HG03520 (cell line): ENCODE measurements around the gene METTL9.
"Not testable (repeated sequence)": the region's sequence is repeated elsewhere in the genome, so short reads cannot be mapped to it uniquely, and the experiment has no call there.

Experiments
- ATAC-seq: cut with Tn5 transposase; IDR thresholded peaks from one replicate; pipeline ENCODE4 v1.9.1; 2021; ENCODE audit warnings: mild to moderate bottlenecking, moderate library complexity; ENCODE audit not compliant: unreplicated experiment

The METTL9 gene

DNA sequence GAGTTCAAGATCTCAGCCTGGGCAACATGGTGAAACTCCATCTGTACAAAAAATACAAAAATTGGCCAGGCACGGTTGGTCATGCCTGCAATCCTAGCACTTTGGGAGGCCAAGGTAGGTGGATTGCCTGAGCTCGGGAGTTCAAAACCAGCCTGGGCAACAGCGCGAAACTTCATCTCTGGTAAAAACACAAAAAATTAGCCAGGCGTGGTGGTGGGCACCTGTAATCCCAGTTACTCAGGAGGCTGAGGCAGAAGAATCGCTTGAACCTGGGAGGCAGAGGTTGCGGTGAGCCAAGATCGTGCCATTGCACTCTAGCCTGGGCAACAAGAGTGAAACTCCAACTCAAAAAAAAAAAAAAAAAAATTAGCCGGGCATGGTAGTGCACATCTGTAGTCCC, 25.9 kb upstream of the METTL9 start:
- ATAC-seq = not testable (repeated sequence)

DNA sequence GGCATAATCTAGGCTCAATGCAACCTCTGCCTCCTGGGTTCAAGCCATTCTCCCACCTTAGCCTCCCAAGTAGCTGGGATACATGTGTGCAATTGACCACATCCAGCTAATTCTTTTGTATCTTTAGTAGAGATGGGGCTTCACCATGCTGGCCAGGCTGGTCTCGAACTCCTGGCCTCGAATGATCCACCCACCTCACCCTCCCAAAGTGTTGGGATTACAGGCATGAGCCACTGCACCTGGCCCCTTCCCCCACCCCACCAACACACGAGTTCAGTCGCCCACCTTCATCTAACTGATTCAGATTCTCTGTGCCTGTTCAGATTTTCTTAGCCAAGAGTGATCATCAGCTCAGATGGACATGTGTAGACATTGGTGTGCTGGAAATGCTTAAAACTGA, 25.0 kb upstream of the METTL9 start:
- ATAC-seq = no peak

DNA sequence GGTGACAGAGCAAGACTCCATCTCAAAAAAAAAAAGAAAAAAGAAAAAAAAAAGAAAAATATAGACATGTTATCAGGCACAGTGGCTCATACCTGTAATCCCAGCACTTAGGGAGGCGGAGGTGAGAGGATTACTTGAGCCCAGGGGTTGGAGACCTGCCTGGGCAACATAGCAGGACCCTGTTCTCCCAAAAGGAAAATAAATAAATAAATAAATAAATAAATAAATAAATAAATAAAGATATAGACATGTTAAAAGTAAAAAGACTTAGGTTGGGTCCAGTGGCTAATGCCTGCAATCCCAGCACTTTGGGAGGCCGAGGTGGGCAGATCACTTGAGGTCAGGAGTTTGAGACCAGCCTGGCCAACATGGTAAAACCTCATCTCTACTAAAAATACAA, 23.1 kb upstream of the METTL9 start:
- ATAC-seq = not testable (repeated sequence)

DNA sequence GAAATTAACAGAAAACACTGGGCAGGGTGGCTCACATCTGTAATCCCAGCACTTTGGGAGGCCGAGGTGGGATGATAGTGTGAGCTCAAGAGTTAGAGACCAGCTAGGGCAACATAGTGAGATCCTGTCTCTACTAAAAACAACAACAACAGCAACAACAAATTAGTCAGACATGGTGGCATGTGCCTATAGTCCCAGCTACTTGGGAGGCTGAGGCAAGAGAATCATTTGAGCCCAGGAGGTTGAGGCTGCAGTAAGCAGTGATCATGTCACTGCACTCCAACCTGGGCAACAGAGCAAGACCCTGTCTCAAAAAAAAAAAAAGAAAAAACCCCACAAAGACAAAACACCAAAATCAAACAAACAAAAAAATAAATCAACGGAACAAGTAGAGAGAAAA, 21.9 kb upstream of the METTL9 start:
- not testable (repeated sequence) for ATAC-seq

DNA sequence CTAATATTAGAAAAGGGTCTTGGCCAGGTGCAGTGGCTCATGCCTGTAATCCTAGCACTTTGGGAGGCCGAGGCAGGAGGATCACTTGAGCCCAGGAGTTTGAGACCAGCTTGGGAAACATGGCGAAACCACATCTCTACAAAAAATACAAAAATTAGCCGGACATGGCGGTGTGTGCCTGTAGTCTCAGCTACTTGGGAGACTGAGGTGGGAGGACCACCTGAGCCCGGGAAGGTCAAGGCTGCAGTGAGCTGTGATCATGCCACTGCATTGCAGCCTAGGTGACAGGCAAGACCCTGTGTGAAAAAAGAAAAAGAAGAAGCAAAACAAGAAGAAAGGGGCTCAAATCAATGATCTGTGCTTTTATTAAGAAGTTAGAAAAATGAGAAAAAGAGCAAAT, 21.1 kb upstream of the METTL9 start:
- ATAC-seq = not testable (repeated sequence)

DNA sequence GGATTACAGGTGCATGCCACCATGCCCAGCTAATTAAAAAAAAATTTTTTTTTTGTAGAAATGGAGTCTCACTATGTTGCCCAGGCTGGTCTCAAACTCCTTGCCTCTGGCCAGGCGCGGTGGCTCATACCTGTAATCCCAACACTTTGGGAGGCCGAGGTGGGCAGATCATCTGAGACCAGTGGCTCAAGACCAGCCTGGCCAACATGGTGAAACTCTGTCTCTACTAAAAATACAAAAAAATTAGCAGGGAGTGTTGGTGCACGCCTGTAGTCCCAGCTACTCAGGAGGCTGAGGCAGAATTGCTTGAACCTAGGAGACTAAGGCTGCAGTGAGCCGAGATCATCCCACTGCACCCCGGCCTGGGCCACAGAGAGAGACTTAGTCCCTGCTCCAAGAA, 19.2 kb upstream of the METTL9 start:
- ATAC-seq = not testable (repeated sequence)

DNA sequence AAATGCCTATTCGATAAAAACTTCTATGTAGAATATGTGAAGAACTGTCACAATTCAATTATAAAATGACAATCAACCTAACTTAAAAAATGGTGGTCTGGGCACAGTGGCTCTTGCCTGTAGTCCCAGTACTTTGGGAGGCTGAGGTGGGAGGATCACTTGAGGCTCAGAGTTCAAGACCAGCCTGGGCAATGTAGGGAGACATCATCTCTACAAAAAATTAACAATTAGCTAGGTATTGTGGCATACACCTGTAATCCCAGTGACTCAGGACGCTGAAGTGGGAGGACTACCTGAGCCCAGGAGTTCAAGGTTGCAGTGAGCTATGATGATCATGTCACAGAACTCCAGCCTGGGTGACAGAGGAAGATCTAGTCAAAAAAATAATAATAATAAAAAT, 18.6 kb upstream of the METTL9 start:
- ATAC-seq = no peak

DNA sequence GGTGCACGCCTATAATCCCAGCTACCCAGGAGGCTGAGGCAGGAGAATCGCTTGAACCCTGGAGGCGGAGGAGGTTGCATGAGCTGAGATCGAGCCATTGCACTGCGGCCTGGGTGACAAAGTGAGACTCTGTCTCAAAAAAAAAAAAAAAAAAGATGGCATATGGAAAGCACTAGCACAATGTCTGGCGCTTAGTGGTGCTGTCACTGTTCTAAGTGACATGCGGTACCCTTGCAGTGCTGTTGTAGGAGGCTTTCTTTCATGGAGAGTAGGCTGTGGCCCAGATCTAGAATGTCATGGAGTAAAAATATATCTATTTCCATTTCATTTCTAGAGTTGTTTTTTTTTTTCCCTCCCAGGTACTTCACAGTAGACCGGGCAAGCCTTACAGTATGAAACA, 14.6 kb upstream of the METTL9 start:
- no peak for ATAC-seq

DNA sequence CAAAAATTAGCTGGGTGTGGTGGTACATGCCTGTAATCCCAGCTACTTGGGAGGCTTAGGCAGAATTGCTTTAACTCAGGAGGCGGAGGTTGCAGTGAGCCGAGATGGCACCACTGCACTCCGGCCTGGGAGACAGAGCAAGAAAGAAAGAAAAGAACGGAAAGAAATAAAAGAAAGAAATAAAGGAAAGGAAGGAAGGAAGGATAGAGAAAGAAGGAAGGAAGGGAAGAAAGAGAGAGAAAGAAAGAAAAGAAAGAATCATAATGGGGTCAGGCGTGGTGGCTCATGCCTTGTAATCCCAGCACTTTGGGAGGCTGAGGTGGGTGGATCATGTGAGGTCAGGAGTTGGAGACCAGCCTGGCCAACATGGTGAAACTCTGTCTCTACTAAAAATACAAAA, 10.8 kb upstream of the METTL9 start:
- ATAC-seq = not testable (repeated sequence)

DNA sequence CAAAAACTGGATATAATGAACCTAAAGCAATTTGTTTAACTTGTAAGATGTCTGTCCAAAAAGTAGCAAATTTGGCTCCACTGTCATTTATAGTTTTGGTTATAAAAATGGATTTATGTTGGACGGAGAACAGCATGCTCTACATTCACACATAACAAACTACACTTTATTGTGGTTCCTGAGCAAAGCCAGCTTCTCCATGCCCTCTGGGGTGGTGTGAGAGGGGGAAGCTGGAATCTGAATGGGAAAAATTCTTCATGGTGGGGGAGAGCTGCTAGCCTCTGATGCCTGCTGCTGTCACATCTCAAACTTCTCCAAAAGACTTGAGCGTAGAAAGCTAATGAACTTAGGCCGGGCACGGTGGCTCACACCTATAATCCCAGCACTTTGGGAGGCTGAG, 9.8 kb upstream of the METTL9 start:
- ATAC-seq = no peak

DNA sequence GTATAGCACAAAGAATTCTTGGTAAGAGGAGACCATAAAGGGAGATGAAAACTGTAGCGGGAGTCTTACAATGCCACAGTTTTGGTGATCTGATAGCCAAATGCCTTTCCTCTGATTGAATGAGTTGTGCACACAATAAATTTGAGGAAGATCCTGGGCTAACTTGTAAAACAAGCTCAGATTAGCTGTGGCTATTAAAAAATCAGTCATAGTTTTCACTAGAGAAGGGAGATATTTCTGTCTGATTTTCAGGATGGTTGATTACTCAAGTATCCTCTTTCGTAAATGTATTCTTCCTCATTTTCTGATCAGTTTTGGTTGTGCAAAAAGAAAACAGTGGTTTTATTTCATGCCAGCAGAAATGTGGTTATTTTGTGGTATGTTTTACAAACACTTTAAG, 9.1 kb upstream of the METTL9 start:
- ATAC-seq = no peak

DNA sequence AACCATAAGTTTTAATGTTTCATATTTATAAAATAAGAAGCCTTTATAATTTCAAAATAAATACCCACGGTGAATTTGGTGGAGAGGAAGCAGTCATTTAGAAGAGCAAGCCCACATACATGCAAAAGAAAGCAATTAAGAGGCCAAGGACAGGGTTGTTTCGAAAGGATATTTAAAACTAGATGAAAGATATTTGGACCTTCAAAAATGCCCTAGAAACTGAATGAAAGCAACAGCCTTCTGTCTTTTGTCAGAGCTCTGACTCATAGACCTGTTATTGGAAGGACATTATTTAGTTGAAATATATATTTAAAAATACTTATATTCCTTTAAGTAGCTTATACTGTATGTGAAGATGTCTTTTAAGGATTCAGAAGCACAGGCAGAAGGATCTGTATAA, 8.6 kb upstream of the METTL9 start:
- ATAC-seq = no peak

DNA sequence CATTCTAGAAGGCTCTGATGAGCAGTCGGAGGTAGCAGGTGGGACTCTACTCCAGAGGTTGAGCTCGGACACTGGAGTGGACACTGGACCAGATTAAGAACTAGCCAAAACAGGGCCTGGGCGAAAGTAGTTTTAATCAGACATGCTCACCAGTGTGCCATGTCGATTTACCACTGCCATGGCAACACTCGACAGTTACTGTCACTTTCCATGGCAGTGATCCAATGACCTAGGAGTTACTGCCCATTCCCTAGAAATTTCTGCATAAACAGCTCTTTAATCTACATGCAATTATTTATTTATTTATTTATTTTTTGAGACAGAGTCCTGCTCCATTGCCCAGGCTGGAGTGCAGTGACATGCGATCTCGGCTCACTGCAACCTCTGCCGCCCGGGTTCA, 7.2 kb upstream of the METTL9 start:
- no peak for ATAC-seq

DNA sequence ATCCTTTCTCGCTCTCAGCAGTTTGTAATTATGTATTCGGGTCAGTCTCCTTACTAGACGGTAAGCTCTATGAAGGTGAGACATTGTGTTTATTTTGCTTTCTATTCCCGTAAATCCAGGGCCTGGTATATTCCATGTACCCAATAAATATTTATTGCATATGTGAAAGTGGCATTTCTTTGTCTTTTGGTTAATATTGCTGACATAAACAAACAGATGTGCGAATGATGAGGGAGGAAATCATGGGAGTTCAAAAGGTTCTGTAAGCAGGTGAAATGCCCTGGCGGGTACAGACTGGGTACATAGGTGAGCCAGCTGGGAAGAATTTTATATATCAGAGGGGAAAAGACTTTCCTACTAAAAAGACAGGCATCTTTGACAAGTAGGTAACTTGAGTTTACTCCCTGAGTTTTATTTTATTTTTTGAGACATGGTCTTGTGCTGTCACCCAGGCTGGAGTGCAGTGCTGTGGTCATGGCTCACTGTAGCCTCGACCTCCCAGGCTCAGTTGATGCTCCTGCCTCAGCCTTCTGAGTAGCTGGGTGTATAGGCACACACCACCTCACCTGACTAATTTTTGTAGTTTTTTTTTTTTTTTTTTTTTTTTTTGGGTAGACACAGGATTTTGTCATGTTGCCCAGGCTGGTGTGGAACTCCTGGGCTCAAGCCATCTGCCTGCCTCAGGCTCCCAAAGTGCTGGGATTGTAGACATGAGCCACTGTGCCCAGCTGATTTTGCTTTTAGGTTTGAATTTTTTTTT, 5.7 kb upstream of the METTL9 start:
- ATAC-seq = no peak

DNA sequence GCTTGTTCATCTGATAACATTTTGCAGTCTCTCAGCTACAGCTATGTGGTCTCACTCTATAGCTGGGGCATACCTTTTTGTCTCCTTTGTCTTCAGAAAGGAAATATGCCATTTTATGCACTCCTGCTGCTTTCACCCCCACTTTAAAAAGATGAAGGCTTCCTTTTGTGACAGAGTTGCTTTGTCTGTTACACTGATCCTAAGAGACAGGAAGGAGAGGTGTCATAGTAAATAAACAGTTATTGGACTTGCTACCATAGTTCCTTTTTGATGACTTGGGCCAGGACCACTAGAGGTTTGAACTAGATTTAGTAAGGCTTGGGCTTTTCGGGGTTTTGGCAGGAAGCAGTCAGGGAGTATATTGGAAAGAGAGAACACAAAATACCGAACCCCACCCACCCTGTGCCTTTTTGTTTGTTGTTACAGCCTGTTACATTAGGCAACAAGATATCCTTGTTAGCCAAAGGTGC, 1.8 kb upstream of the METTL9 start:
- no peak for ATAC-seq

DNA sequence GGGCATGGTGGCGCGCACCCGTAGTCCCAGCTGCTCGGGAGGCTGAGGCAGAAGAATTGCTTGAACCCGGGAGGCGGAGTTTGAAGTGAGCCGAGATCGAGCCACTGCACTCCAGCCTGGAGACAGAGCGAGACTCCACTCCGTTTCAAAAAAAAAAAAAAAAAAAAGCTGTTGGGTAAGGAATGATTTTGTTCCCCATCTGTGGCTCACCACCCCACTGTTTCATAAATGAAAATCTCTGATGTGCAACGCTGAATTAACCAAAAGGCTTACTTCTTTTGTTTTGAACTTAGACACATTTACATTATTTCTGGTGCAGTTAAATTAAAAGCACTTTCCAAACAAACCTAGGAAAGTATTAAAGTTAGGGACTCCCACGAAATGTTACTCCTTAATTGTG, 1.2 kb upstream of the METTL9 start:
- no peak for ATAC-seq

DNA sequence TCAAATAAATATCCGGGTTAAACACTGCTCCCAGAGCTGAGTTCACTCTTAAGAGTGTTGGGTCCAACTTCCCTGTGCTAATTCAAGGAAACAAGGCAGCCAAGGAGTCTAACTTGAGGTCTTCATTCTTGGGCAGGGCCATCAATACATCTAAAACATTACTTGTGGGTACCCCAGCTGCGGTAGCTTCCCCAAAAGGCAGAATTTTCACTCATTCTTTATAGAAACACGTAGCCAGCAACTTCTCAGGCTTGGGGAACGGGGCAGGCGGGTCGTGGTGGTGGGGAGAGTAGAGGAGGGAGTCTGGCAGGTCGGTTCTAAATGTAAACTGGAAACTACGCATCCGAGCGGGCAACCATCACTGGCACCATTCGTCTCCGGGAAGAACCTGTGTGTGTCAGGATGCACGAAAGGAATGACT, 666 bp upstream of the METTL9 start:
- ATAC-seq = no peak

DNA sequence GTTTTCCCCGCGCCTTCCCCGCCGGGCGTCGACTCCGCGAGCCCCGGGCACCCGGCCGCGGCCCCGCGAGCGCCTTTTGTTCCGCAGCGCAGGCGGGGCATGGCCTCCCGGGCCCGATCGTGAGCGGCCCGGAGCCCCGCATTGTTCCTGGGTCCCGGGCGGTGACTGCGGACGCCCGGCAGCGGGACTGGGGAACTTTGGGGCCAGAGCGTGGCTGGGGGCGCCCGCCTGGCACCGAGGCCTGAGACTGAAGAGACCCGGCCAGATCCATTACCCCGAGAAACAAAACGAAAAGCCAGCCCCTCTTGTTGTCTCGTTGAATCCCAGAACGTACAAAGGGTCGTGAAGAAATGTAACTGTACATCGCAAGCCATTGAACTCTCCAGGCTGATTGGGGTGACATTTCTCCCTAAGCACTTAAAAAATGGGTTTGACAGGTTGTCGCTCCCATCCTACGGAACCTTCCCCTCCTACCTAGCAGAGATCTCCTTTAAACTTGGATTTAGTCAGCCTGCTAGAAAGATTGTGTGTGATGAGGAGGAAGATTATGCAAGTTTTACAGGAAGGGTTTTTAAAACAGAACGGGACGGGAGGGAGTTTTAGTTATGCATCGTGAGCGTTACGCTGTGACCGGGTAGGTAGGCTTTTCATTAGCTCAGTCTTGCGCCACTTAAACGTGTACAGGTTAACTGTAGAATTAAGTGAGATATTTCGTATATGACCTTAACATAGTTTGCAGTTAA, 825 bp downstream of the METTL9 start:
- peak; percentile 9 for ATAC-seq

DNA sequence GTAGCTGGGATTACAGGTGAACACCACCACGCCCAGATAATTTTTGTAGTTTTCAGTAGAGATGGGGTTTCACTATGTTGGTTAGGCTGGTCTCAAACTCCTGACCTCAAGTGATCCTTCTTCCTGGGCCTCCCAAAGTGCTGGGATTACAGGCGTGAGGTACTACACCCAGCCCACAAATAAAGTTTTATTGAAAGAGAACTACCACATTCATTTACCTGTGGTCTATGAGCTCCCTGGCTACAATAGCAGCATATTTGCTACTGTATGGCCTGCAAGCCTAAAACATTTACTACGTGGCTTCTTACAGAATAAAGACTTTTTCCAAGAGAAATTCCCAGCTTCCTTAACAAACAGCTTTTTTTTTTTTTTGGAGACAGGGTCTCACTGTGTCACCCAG, 3.4 kb downstream of the METTL9 start:
- ATAC-seq = no peak

DNA sequence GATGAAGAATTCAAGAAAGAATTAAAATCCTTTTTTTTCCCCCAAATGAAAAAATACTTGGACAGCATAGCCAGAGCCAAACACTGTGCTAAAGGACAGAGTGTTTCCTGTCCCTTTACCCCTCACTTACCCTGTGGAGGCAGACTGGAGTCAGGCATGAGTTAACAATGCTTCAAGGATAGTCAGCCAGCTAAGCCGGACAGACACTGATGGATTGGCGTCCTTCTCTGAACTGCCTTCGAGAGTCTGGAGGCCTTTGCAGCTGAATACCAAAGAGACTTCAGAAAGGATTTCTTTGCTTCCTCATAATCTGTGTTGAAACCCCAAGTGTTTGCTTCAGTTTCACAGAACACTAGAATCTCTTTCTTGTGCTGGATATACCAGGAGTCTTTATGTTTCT, 4.6 kb downstream of the METTL9 start:
- no peak for ATAC-seq

DNA sequence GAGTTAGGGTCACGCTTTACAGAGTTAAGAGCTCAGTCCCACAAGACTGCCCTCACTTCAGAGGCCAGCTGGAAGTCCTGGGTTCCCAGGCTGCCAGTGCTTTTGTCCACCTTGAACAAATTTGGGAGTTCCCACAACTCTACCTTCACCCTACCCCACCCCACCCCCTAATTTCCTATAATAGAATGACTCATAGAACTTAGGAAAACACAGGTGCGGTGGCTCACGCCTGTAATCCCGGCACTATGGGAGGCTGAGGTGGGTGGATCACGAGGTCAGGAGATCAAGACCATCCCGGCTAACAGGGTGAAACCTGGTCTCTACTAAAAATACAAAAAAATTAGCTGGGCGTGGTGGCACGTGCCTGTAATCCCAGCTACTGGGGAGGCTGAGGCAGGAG, 6.5 kb downstream of the METTL9 start:
- not testable (repeated sequence) for ATAC-seq

DNA sequence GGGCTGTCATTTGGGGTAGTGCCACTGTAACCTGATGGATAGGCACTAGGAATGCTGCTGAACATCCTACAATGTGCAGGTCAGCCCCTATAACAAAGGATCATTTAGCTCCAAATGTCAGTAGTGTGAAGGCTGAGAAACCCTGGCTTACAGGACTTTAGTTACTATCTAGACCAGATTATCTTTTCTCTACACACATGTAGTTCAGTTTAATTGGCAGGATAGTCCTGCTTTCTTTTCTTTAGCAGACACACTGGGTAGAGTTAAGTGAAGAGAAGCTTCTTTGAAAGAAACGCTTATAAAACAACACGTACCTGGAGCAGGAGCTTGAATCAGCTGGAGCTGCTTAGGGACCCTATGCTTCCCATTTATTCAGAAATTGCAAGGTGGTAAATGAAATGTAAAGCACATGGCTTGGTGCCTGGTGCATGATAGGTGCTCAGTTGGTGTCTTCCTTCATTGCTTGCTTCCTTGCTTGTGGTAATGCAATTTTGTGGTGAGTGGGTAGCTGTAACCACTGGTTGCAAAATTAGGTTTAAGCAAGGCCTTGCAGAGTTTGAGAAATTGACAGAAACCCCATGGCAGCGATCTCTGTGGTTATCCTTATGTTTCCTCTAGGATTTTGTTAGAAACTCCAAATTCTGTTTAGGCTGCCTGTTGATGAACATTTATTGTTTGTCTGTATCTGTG, 9.4 kb downstream of the METTL9 start:
- ATAC-seq = no peak
